Measurements from ENCODE around the gene TAF1C. TPM values are rescaled to one million over a fixed set of nuclear protein-coding genes. Genes with fewer than 3 reads are reported as not detected.
A peak's percentile ranks its signal among the peaks of the same experiment; 100 is the strongest.

Gene TAF1C
- total and polyA plus RNA-seq, 9 of the 15 experiments (the other 6 are each of a cell fraction or from before 2014, with no cell fraction given) = 1.5 to 74.8 (median 21.0) TPM

GRCh38 chr16:84228256-84228838 is 41.5 kb upstream of the TAF1C start (continued):
- peak; percentile 78 for TF ChIP-seq REST (IDR thresholded peaks at IDR 0.05; ENCODE audit: borderline replicate concordance)
- TF ChIP-seq REST (CRISPR knock-in tag; IDR thresholded peaks at IDR 0.05; ENCODE audit: low read depth) = no peak
- TF ChIP-seq BRF1 (IDR thresholded peaks at IDR 0.05; ENCODE audit: borderline replicate concordance, extremely low read depth, insufficient read length) = no peak
- TF ChIP-seq PHF20 (IDR thresholded peaks at IDR 0.05; ENCODE audit: partially characterized antibody) = no peak
- no peak for TF ChIP-seq SNIP1 (IDR thresholded peaks at IDR 0.05; ENCODE audit: low read depth)
- TF ChIP-seq MBD2 (IDR thresholded peaks at IDR 0.05; ENCODE audit: borderline replicate concordance, low read depth) = peak; percentile 37; the same call in 1 of the 2 replicates
- TF ChIP-seq RFX7 (CRISPR knock-in tag; IDR thresholded peaks at IDR 0.05) = no peak
- TF ChIP-seq NRF1 (conservative IDR thresholded peaks at IDR 0.05 in 1 of 2, IDR thresholded peaks at IDR 0.05 in 1 of 2) = no peak
- TF ChIP-seq NR2C2 (CRISPR knock-in tag; IDR thresholded peaks at IDR 0.05) = no peak
- peak; percentile 58; the same call in 1 of the 2 replicates for TF ChIP-seq NR2C2 (tag; IDR thresholded peaks at IDR 0.05)
- peak; percentile 59; the same call in 1 of the 2 replicates for TF ChIP-seq LEF1 (IDR thresholded peaks at IDR 0.05)
- TF ChIP-seq POLR2AphosphoS5 (IDR thresholded peaks at IDR 0.05; ENCODE audit: control insufficient read depth, insufficient read depth, low read depth, low read length) = no peak
- TF ChIP-seq GATAD2A (IDR thresholded peaks at IDR 0.05) = peak; percentile 67
- TF ChIP-seq, protein P1, sequence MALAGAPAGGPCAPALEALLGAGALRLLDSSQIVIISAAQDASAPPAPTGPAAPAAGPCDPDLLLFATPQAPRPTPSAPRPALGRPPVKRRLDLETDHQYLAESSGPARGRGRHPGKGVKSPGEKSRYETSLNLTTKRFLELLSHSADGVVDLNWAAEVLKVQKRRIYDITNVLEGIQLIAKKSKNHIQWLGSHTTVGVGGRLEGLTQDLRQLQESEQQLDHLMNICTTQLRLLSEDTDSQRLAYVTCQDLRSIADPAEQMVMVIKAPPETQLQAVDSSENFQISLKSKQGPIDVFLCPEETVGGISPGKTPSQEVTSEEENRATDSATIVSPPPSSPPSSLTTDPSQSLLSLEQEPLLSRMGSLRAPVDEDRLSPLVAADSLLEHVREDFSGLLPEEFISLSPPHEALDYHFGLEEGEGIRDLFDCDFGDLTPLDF (CRISPR knock-in tag; IDR thresholded peaks at IDR 0.05) = no peak
- TF ChIP-seq ZNF143 (CRISPR knock-in tag; IDR thresholded peaks at IDR 0.05) = no peak
- no peak for TF ChIP-seq HDAC6 (IDR thresholded peaks at IDR 0.05; ENCODE audit: low read depth, low read length)
- no peak for TF ChIP-seq ARID2 (IDR thresholded peaks at IDR 0.05)
- peak; percentile 45; the same call in 1 of the 2 replicates for TF ChIP-seq BACH1 (tag; IDR thresholded peaks at IDR 0.05)
